Skin epidermis (tissue), 12 donors: ENCODE measurements around the gene METAP2.

Experiments used
- H3K27ac ChIP-seq, 21 experiments: fragments of 200-600 bp; sonication (generic) in 11 of 21; one replicate each; pipeline ENCODE4 v1.5.0; 2020; ENCODE audit warnings: mild to moderate bottlenecking in 3 of 21, inconsistent platforms in 2 of 21, moderate library complexity in 2 of 21
- H3K4me3 ChIP-seq, 7 experiments: fragments of 200-600 bp; sonication (generic) in 2 of 7; one replicate each; pipeline ENCODE4 v1.5.0; 2020; ENCODE audit warnings: inconsistent platforms in 2 of 7, mild to moderate bottlenecking in 2 of 7, moderate library complexity in 1 of 7

The METAP2 gene

DNA sequence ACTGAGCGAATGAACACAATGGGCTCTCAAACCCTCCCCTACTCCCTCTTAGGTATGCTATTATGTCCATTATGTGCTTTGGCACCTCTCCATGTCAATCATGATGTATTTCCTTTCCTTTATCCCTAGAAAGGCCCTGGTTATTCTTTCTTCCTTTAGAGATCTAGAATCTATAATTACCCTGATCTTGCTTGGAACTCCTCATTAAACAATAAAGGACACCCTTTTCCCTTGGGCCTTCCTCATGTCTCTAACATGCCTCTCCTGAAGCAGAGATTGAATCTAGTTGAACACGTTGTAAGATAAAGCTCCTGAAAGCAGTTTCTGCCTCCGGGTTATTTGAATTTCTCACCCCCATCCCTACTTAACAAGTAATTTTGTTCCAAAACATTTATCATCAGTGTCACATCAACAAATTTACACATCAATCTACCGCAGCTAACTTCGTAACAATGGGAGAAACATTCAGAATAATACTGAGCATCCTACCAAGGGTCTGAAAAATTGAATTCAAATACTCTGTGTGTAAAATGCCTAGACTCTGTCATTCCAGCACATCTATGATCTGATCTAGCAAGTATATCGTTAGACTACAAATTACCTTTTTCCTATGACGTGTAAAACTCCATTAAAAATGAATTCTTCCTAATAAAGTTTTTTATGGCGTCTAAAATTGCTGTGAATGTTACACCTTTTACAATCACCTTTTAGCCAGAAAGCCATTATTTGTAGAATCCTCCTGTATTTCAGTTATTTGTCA lies 72.0 kb downstream of the METAP2 start:
- H3K27ac ChIP-seq, result no peak overlapping the region
- H3K4me3 ChIP-seq, result no peak overlapping the region

DNA sequence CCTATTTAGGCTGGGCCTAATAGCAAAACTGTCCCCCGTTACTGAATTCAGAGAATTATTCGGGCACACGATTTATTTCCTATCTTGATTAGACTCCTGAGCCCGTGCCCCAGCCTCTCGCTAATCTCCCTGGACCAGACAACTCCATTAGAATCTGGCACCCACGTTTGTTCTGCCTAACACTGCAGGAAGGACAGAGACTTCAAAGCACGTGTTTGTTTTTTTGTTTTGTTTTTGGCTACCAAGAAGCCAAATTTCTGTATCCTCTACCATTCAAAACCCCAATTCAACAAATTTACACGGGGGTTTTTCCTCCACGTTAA lies 72.5 kb downstream of the METAP2 start:
- H3K27ac ChIP-seq, result no peak overlapping the region
- no peak overlapping the region for H3K4me3 ChIP-seq

DNA sequence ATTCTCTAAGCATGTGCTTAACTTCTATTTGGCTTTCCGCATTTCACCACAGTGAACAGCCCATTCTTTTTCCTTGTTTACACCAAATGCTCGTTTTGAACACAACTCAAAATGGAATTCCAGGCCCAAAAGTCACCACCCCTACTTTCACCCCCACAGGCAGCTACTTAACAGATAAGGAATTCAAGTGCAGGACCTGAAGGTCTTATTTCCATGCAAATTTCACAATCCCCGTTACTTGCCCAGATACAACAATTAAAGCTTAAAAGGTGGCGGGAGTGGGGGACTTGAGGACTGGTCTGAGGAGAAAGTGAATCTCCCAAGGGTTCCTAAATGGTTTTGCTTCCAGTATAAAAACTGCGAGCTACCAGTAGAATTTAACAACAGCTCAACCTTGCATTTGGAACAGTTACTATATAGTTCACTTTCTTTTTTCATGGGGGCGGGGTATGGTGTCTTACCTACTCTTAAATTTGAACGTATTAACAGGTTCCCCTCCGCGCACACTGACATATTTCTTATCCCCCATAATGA lies 73.6 kb downstream of the METAP2 start:
- peak overlapping the region; percentile 41 to 63 (median 57) for H3K4me3 ChIP-seq
- peak overlapping the region in 5 of 21 experiments; percentile 9 to 80 (median 60) for H3K27ac ChIP-seq

DNA sequence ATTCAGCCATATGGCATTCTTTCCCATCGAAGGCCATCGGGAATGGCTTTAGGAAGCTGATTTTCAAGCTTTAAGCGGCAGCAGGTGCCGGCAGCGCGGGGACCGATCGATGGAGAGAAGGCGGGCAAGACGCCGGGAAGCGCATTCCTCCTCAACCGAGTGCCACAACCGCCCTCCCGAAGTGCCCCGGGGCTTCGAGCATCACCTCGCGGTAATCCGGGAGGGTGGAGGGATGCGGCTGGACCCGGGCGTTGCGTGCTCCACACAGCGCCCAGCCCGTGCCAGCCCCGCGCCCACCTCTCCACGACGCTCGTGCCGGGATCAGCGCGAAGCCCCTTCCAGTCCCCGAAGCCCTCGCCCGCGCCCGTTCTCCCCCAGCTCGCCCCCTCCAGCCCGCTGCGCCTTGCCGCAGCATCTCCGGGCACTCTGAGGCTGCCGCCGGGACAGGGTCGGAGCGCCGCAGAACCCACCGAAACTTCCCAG lies 74.1 kb downstream of the METAP2 start:
- peak overlapping the region; percentile 41 to 63 (median 57) for H3K4me3 ChIP-seq
- H3K27ac ChIP-seq, result peak overlapping the region in 9 of 21 experiments; percentile 5 to 80 (median 60)

DNA sequence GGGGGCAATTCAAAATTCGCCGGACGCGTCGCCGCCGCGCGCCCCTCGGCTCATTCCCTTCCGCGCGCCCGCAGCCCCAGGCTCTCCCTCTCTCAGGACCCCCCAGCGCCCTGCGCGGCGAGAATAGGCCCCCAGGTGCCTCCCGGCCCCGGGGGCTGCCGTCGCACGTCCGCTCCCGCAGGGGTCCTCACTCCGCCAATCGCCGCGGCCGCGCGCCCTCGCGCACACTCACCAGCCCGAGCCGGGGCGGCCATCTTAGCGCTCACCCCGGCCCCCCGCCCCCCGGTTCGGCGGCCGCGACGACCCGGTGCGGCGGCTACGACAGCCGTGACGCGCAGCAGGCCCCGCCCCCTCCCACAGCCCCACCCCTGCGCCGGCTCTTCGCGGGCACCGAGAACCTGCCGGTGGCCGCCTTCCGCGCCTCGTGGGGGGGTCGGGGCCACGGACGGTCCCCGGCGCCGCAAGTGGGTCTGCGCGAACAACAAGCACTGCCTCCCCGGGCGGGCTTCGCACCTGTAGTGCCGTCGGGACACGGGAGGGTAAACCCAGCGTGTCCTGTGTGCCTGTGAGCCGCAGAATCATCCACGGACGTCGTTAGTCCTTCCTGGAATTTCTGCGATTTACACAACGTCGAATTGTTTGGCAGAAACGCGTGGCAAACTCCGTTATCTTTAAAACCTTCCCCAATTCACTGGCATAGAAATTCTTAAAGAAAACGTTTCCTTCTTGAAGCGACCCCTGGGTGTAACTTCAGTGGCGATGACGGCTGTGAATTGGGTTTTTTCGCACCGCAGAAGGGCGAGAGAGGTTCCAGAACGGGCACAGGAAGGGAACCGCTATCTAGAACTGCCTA lies 74.8 kb downstream of the METAP2 start:
- peak overlapping the region; percentile 41 to 63 (median 57) for H3K4me3 ChIP-seq
- H3K27ac ChIP-seq, result peak overlapping the region in 8 of 21 experiments; percentile 9 to 80 (median 66)

DNA sequence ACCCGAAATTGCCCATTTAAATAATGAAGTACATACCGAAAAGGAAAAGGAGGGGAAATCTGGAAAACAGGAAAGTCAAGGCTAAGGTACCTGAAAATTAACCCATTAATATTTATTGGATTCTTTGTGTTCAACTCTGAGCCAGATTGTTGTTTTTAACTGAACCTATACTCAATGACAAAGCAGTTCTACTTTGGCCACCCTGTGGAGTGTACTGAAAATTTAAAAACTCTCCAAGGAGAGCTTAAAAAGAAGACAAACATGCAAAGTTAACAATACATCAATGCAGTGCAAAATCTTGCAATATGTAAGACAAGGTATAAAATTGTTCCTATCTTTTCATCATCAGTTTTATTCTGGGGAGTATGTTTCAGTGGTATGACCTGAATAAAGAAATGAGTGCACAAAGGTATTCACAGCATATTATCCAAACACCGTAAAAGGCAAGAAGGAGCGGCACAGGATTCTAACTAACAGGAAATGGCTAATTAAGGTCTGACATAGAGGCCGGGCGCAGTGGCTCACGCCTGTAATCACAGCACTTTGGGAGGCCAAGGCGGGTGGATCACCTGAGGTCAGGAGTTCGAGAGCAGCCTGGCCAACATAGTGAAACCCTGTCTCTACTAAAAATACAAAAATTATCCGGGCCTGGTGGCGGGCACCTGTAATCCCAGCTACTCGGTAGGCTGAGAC lies 75.6 kb downstream of the METAP2 start:
- Histone ChIP-seq H3K4me3 (peak overlapping the region in 1 of 7 experiments; percentile 57), H3K27ac (no peak overlapping the region)

DNA sequence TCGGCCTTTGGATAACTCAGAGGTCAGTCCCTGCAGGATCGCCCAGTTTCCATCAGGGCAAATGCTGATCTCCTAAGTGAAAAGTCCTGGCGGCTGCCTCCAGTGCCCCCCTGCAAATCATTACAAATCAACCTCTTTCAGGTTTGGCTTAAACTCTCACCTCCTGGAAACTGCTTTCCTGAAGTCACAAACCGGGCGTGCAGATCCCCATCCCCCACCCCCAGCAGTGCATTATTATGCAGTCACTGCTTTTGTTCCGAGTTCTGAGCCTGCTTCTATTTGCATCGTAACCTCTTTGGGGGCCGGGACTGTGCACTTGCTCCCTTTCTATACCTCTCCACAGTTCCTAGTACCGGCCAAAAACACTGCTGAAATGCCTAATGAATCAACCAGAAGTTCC lies 77.4 kb downstream of the METAP2 start, which contains the start of gene USP44:
Gene USP44, minus strand, starts transcription at position 172 of the 400 bp plus-strand sequence. CDS start 17,220 bp downstream, outside the sequence.
- no peak within 1 kb of the TSS for H3K4me3 ChIP-seq
- no peak within 1 kb of the TSS for H3K27ac ChIP-seq

DNA sequence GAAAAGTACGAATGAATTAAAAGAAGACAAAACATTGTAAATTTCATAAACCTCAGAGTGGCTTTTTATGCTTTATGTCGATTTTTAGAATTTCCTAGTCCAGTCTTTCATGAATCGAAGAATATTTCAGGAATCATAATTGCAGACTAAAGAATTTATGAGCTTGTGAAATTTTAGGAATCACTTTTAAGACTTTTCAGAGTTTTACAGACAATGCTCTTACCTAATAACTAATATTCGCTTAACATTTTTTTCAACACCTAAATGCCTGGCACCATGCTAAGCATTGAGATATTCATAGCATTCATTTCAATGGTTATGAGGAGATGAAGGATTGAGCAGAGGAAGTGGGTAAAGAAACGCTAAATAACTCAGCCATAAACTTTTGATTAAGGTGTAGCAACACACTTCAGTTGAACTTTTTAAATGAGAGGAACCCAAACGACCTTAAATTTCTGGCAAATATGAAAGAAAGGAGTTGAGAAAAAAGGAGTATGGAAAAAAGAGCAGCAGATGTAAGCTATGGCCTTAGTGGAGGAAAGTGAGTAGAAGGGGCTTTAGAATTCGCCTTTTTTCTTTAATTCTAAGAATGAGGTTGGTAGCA lies 78.1 kb downstream of the METAP2 start:
- H3K27ac ChIP-seq, result no peak overlapping the region
- no peak overlapping the region for H3K4me3 ChIP-seq

DNA sequence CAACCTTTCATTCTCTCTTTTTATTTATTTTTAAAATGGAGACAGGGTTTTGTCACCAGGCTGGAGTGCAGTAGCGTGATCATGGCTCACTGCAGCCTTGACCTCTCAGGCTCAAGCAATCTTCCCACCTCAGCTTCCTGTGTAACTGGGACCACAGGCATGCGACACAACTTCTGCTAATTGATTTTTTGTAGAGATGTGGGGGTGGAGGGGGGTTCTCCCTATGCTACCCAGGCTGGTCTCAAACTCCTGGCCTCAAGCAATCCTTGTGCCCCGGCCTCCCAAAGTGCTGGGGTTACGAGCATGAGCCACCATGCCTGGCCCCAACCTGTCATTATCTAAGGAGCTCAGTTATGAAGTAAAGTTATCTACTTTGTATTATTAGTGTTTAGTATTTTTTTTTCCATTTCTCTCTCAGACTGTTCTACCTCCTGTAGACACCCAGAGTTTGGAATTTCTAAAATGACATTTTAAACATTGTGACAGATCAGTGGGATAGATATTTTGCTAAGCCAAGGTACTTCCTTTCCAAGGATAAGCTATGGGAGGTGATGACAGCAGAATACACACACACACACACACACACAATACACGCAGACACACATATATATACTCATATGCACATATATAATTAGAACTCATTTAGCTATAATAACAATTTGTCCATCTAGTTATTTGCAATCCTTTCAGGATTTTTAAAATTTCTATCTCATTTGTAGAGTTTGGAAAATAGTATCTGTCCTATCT lies 79.4 kb downstream of the METAP2 start:
- no peak overlapping the region for H3K27ac ChIP-seq
- no peak overlapping the region for H3K4me3 ChIP-seq

DNA sequence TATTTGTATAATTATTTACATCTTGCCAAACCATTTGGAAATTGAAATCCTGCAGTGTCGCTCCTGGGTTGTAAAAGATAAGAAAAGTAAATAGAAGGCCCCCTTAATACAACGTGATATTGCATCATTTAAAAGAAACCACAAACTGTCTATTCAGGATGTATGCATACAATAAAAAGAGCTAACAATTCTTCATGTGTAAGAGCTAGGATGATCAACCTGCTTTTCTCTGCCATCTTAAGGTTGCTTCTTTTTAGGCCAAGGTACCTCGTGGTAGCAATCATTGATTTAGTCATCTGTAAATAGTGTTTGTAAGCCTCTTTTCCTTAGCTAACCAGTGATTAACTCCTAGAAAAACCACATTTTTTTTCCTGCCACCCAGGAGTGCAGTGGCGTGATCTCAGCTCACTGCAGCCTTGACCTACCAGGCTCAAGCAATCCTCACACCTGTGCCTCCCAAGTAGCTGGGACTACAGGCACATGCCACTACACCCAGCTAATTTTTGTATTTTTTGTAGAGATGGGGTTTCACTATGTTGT lies 80.7 kb downstream of the METAP2 start:
- H3K4me3 ChIP-seq, result no peak overlapping the region
- no peak overlapping the region for H3K27ac ChIP-seq

DNA sequence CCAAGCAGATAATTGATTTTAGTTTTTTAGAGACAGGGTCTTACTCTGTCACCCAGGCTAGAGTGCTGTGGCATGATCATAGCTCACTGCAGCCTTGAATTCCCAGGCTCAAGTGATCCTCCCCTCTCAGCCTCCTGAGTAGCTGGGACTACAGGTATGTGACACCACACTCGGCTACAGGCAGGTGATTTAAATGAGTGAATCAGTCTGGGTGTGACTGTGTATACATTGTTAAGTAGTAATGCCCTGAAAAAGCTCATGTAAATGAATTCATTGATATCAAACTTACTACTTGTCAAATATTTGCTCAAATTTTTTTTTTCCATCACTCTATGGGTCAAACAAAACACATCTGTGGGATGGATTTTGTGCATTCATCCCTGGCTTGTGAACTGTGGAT lies 83.7 kb downstream of the METAP2 start:
- Histone ChIP-seq H3K4me3 (no peak overlapping the region), H3K27ac (no peak overlapping the region)
